K562 (cell line): ENCODE results near the gene MBD3. TPM values are rescaled to one million over a fixed set of nuclear protein-coding genes. Genes with fewer than 3 reads are reported as not detected.

Experiments used
- ATAC-seq: fragments of 200-7000 bp; cut with Tn5 transposase; 3 replicates; pipeline ENCODE4 v1.9.1; 2020; ENCODE audit warnings: moderate library complexity
- BruUV-seq: library from RNA; stranded (reverse); fragments of 400-500 nt; replicated peaks from 2 replicates; lab custom pipeline; 2021; lab: Mats Ljungman, UMichigan
- CTCF ChIA-PET: fragments of 300-600 bp; formaldehyde crosslinking; extraction: SDS; loops from one replicate; lab custom pipeline; 2021; ENCODE audit warnings: low intra/inter-chr PET ratio; lab: Yijun Ruan, JAX
- POLR2A ChIA-PET: fragments of 300-600, 350-650 bp; sonication (Branson Sonifier 250); formaldehyde crosslinking; extraction: SDS; loops from one replicate; lab custom pipeline; 2021; ENCODE audit warnings: antibody characterized with exemption, inconsistent platforms; lab: Yijun Ruan, JAX
- DNase-seq, 4 experiments: peaks; one replicate each; pipeline versions ENCODE4 v3.0.0 to v3.0.0-alpha.2; 2011 to 2018; ENCODE audit warnings: low spot score in 3 of 4, mixed read lengths in 3 of 4; ENCODE audit errors: extremely low read depth in 1 of 4
- FAIRE-seq: peaks from 2 replicates; lab custom pipeline; 2011; peaks lifted over from hg19 to GRCh38; lab: Jason Lieb, UNC
- H2AFZ ChIP-seq: 2 replicates; pipeline ENCODE4 v1.6.0; 2011; ENCODE audit warnings: low read depth, low read length, control low read depth, inconsistent platforms
- H3K27ac ChIP-seq: fragments of 200-600 bp; 3 replicates; pipeline ENCODE4 v1.8.0; 2011; ENCODE audit warnings: low read depth, mild to moderate bottlenecking, control low read depth, inconsistent platforms, low read length, moderate library complexity, mixed read lengths; ENCODE audit errors: extremely low read depth
- H3K27me3 ChIP-seq, 2 experiments: fragments of 300-600 bp in 1 of 2; 2 replicates in 1 of 2; 3 replicates in 1 of 2; pipeline versions ENCODE4 v1.6.0 to v1.8.0; 2011; ENCODE audit warnings: inconsistent platforms in 2 of 2, low read length in 2 of 2, mild to moderate bottlenecking in 1 of 2, mixed read lengths in 1 of 2, moderate library complexity in 1 of 2; ENCODE audit not compliant: control insufficient read depth in 2 of 2, insufficient read depth in 2 of 2
- H3K36me3 ChIP-seq: fragments of 300-600 bp; 3 replicates; pipeline ENCODE4 v1.8.0; 2011; ENCODE audit warnings: mild to moderate bottlenecking, low read length, inconsistent platforms; ENCODE audit not compliant: control insufficient read depth, insufficient read depth
- H3K4me1 ChIP-seq, 2 experiments: fragments of 200-600 bp in 1 of 2; replicated peaks in 1 of 2; 2 replicates in 1 of 2; 3 replicates in 1 of 2; pipeline versions ENCODE4 v1.5.1 to v1.8.0; 2011; ENCODE audit warnings: inconsistent platforms in 2 of 2, low read length in 2 of 2, mild to moderate bottlenecking in 1 of 2, mixed read lengths in 1 of 2, moderate library complexity in 1 of 2; ENCODE audit not compliant: control insufficient read depth in 2 of 2, insufficient read depth in 2 of 2
- H3K4me2 ChIP-seq: 2 replicates; pipeline ENCODE4 v1.6.1; 2011; ENCODE audit warnings: low read length, control low read depth, inconsistent platforms, mixed read lengths; ENCODE audit not compliant: insufficient read depth
- H3K4me3 ChIP-seq: fragments of 200-600 bp; sonication (generic), shearing (Covaris generic); 2 replicates; pipeline ENCODE4 v1.5.1; 2016; ENCODE audit warnings: control low read depth, inconsistent platforms
- H3K79me2 ChIP-seq: fragments of 200-600 bp; 3 replicates; pipeline ENCODE4 v1.8.0; 2011; ENCODE audit warnings: low read length, inconsistent platforms; ENCODE audit not compliant: control insufficient read depth, insufficient read depth
- H3K9ac ChIP-seq, 2 experiments: 2 replicates each; pipeline versions ENCODE4 v1.6.0 to v1.6.1; 2011; ENCODE audit warnings: low read depth in 2 of 2, low read length in 2 of 2, control low read depth in 1 of 2, inconsistent platforms in 1 of 2, mild to moderate bottlenecking in 1 of 2, mixed read lengths in 1 of 2; ENCODE audit not compliant: insufficient read depth in 1 of 2
- H3K9me1 ChIP-seq: one replicate; pipeline ENCODE4 v1.6.0; 2011; ENCODE audit warnings: inconsistent platforms, mild to moderate bottlenecking, low read length, moderate library complexity; ENCODE audit not compliant: control insufficient read depth, insufficient read depth
- H3K9me3 ChIP-seq: replicated peaks from 2 replicates; pipeline ENCODE4 v1.5.1; 2011; ENCODE audit warnings: low read depth, low read length, inconsistent platforms; ENCODE audit not compliant: control insufficient read depth, insufficient read depth
- H4K20me1 ChIP-seq: replicated peaks from 2 replicates; pipeline ENCODE4 v1.6.1; 2011; ENCODE audit warnings: low read length, inconsistent platforms, mixed read lengths; ENCODE audit not compliant: control insufficient read depth, insufficient read depth
- FOXP1 ChIP-seq: sonication (generic); formaldehyde crosslinking; IDR thresholded peaks from 2 replicates; pipeline ENCODE4 v1.8.0; 2022; ENCODE audit warnings: mild to moderate bottlenecking, missing genetic modification reagents
- MECOM ChIP-seq: fragments of 250-450 bp; sonication (Bioruptor Pico); IDR thresholded peaks from 2 replicates; pipeline ENCODE4 v1.8.0; 2022; ENCODE audit warnings: inconsistent platforms
- MYC ChIP-seq, 2 experiments: fragments of 250-450 bp in 1 of 2; sonication (Bioruptor Pico) in 1 of 2; IDR thresholded peaks; 2 replicates each; pipeline versions ENCODE4 v1.5.1 to v1.6.1; 2012 to 2021; ENCODE audit warnings: low read depth in 2 of 2, borderline replicate concordance in 1 of 2, improper control_type of control experiment in 1 of 2, low read length in 1 of 2, mild to moderate bottlenecking in 1 of 2, moderate library complexity in 1 of 2
- NCOA2 ChIP-seq, 2 experiments: fragments of 450-650 bp; IDR thresholded peaks; 2 replicates each; pipeline ENCODE4 v1.6.1; 2018; ENCODE audit warnings: mild to moderate bottlenecking in 2 of 2, moderate library complexity in 1 of 2; ENCODE audit not compliant: partially characterized antibody in 2 of 2
- POLR2B ChIP-seq: fragments of 450-650 bp; IDR thresholded peaks from 2 replicates; pipeline ENCODE4 v1.6.1; 2018; ENCODE audit warnings: low read depth; ENCODE audit not compliant: partially characterized antibody
- POLR2G ChIP-seq: fragments of 200-400 bp; formaldehyde crosslinking; IDR thresholded peaks from 2 replicates; pipeline ENCODE4 v1.6.1; 2017; ENCODE audit warnings: low read depth, mild to moderate bottlenecking, antibody characterized with exemption, low read length, moderate library complexity
- POU5F1 ChIP-seq: fragments of 150-350 bp; IDR thresholded peaks from 2 replicates; pipeline ENCODE4 v1.6.1; 2014; ENCODE audit warnings: borderline replicate concordance, low read length, low read depth, mild to moderate bottlenecking; ENCODE audit not compliant: partially characterized antibody
- RBFOX2 ChIP-seq: fragments of 200-400 bp; formaldehyde crosslinking; IDR thresholded peaks from 2 replicates; pipeline ENCODE4 v1.6.1; 2017; ENCODE audit warnings: low read depth, mild to moderate bottlenecking, low read length, moderate library complexity
- SMAD4 ChIP-seq: fragments of 250-450 bp; sonication (Bioruptor Pico); conservative IDR thresholded peaks from 2 replicates; pipeline ENCODE4 v1.8.0; 2021; ENCODE audit warnings: inconsistent platforms, mild to moderate bottlenecking, moderate library complexity
- SRSF3 ChIP-seq: fragments of 200-400 bp; formaldehyde crosslinking; IDR thresholded peaks from 2 replicates; pipeline ENCODE4 v1.6.1; 2016; ENCODE audit warnings: mild to moderate bottlenecking, low read length, moderate library complexity; ENCODE audit not compliant: insufficient read depth
- ZFPM2 ChIP-seq: fragments of 250-450 bp; sonication (Bioruptor Pico); IDR thresholded peaks from 2 replicates; pipeline ENCODE4 v1.5.1; 2022; ENCODE audit warnings: mild to moderate bottlenecking
- ZNF408 ChIP-seq: fragments of 250-450 bp; sonication (Bioruptor Pico); IDR thresholded peaks from 2 replicates; pipeline ENCODE4 v1.4.0; 2020; ENCODE audit warnings: low read depth, mild to moderate bottlenecking, moderate library complexity
- ZNF507 ChIP-seq: conservative IDR thresholded peaks from 2 replicates; pipeline ENCODE4 v1.6.1; 2017; ENCODE audit warnings: missing genetic modification characterization, missing compliant biosample characterization
- ZNF75A ChIP-seq: fragments of 450-650 bp; formaldehyde crosslinking; IDR thresholded peaks from 2 replicates; pipeline ENCODE4 v1.4.0; 2020; ENCODE audit warnings: mild to moderate bottlenecking
- WGBS: fragments of 100-300 bp; shearing (Covaris generic); methylation state at CpG from one replicate; pipeline ENCODE4 v1.1.6; 2016; ENCODE audit warnings: low coverage, mixed read lengths; ENCODE audit not compliant: insufficient coverage; ENCODE audit errors: missing lambda C conversion rate; 5-methylcytosine and 5-hydroxymethylcytosine counted together
- in situ Hi-C: fragments of 300-500 bp; cut with MboI; formaldehyde crosslinking; loops from 4 replicates; pipeline ENCODE4 v1.15.0; 2018; ENCODE audit warnings: inconsistent platforms, mixed read lengths
- intact Hi-C: fragments of 100-400 bp; cut with micrococcal nuclease; formaldehyde crosslinking; loops from 2 replicates; pipeline ENCODE4 v1.14.2; 2022
- polyA plus RNA-seq, 8 experiments: library from polyadenylated mRNA; depleted of rRNA in 4 of 8; stranded (reverse) in 5 of 8; unstranded in 3 of 8; fragments of >200 nt; fragmentation: Nextera tagmentation in 2 of 8; fragmentation: Illumina TruSeq in 1 of 8; extraction: Ambion mirVana in 2 of 8; extraction: Trizol in 1 of 8; gene quantifications; 2 replicates each; pipeline versions ENCODE4 v1.2.1 to v1.2.3, GENCODE V29; 2011 to 2014; ENCODE audit warnings: inconsistent platforms in 1 of 8, missing spikeins in 1 of 8
- total RNA-seq, 7 experiments: library from RNA; depleted of rRNA in 6 of 7; stranded (reverse); fragments of >200 nt in 6 of 7; fragmentation: Illumina TruSeq in 2 of 7; extraction: Trizol in 2 of 7; gene quantifications; 2 replicates each; pipeline versions ENCODE4 v1.2.1 to v1.2.3, GENCODE V29; 2011 to 2021; ENCODE audit warnings: low replicate concordance in 1 of 7

MBD3 gene
- total and polyA plus RNA-seq, 9 of the 15 experiments (the other 6 are each of a cell fraction or from before 2014, with no cell fraction given) = 0.24 to 137 (median 30.9) TPM

GRCh38 chr19:1580382-1580781 lies 12.3 kb downstream of the MBD3 start:
- peaks cover 85% of the 10 kb centered on the region; the same call in 2 of the 3 replicates for H3K36me3 ChIP-seq
- intact Hi-C loops = no loop called here
- H4K20me1 ChIP-seq = no peaks in the 10 kb centered on the region

GRCh38 chr19:1579222-1579621 lies 13.4 kb downstream of the MBD3 start:
- H4K20me1 ChIP-seq = no peaks in the 10 kb centered on the region; the same call in 1 of the 2 replicates
- no peak overlapping the region for H3K9ac ChIP-seq
- H3K4me3 ChIP-seq = no peak overlapping the region
- H3K79me2 ChIP-seq = no peaks in the 10 kb centered on the region
- DNase-seq (peak in 1 of 4 experiments; percentile 6), FAIRE-seq (no peak), ATAC-seq (no peak)
- no peaks in the 10 kb centered on the region for H3K9me3 ChIP-seq
- WGBS = 92% methylated on average over 12 of the region's 20 CpGs
- no peak overlapping the region for H2AFZ ChIP-seq
- intact Hi-C loops = no loop called here
- TF ChIP-seq SMAD4 (CRISPR knock-in tag) (no peak), FOXP1 (CRISPR knock-in tag) (no peak), SRSF3 (no peak), ZNF507 (tag) (no peak), ZNF75A (CRISPR knock-in tag) (no peak), NCOA2 (IDR thresholded peaks at IDR 0.05; ENCODE audit: partially characterized antibody in 2 of 2) (no peak), RBFOX2 (0 out of 2 replicates have a peak, but pooled peaks have one; percentile 16), POLR2G (peak; percentile 57), POU5F1 (no peak), POLR2B (no peak), MECOM (CRISPR knock-in tag) (no peak), ZFPM2 (CRISPR knock-in tag) (no peak), MYC (IDR thresholded peaks at IDR 0.05; ENCODE audit: low read depth, low read length) (no peak), MYC (CRISPR knock-in tag; IDR thresholded peaks at IDR 0.05; ENCODE audit: borderline replicate concordance, low read depth) (no peak)
- TF ChIP-seq, all 486 proteins: peak for 2
- peaks cover 2 to 45% of the 10 kb centered on the region in 2 experiments; a peak in 2 of 5 replicates for H3K4me1 ChIP-seq
- ChIA-PET POLR2A (interaction anchor here (1.0 kb wide), 1 partner anchor 8 kb away, joined by 3 read pairs; no protein-coding TSS in a partner anchor), CTCF (no interaction called here)
- H3K27me3 ChIP-seq = no peaks in the 10 kb centered on the region
- H3K36me3 ChIP-seq = peaks cover 76% of the 10 kb centered on the region; the same call in 2 of the 3 replicates
- in situ Hi-C loops = no loop called here
- no peaks in the 10 kb centered on the region for H3K9me1 ChIP-seq
- no TSS peak for BruUV-seq
- no peak overlapping the region for H3K4me2 ChIP-seq
- H3K27ac ChIP-seq = no peak overlapping the region

More at GRCh38 chr19:1580382-1580781, 12.3 kb downstream of the MBD3 start:
- no peak overlapping the region for H3K9ac ChIP-seq
- BruUV-seq = no TSS peak
- no peak overlapping the region for H3K27ac ChIP-seq
- no peak overlapping the region for H3K4me2 ChIP-seq
- ChIA-PET CTCF (no interaction called here), POLR2A (no interaction called here)
- WGBS = 88% methylated on average over 16 of the region's 20 CpGs
- no peak for ATAC-seq
- no peak overlapping the region for H3K4me3 ChIP-seq
- no peak for TF ChIP-seq ZNF408 (CRISPR knock-in tag)
- no peak overlapping the region for H2AFZ ChIP-seq
- H3K4me1 ChIP-seq = peaks cover 0 to 33% of the 10 kb centered on the region in 2 experiments; a peak in 2 of 5 replicates
- DNase-seq = no peak
- no peaks in the 10 kb centered on the region for H3K9me1 ChIP-seq
- H3K79me2 ChIP-seq = peaks cover 7% of the 10 kb centered on the region; the same call in 2 of the 3 replicates
- no peaks in the 10 kb centered on the region for H3K9me3 ChIP-seq
- FAIRE-seq = no peak
- in situ Hi-C loops = no loop called here
- H3K27me3 ChIP-seq = no peaks in the 10 kb centered on the region
